H1 (cell line): Measurements from ENCODE around the gene TMEM140. TPM values are rescaled to one million over a fixed set of nuclear protein-coding genes. Genes with fewer than 3 reads are reported as not detected.

Source experiments
- ASH2L ChIP-seq: fragments of 200-600, 300-600 bp; sonication (generic); IDR thresholded peaks from one replicate; pipeline ENCODE4 v1.7.1; 2017; ENCODE audit warnings: low read length
- CBX5 ChIP-seq: fragments of 300-800, 300-1000 bp; sonication (generic); IDR thresholded peaks from 2 replicates; pipeline ENCODE4 v1.7.1; 2016; ENCODE audit warnings: antibody characterized with exemption, low read length, low read depth
- CHD1 ChIP-seq: IDR thresholded peaks from 2 replicates; pipeline ENCODE4 v1.6.1; 2012; ENCODE audit warnings: low read depth, low read length, improper control_type of control experiment
- SP1 ChIP-seq: IDR thresholded peaks from 2 replicates; pipeline ENCODE4 v1.6.1; 2011; ENCODE audit warnings: low read depth, low read length
- TAF7 ChIP-seq: optimal IDR thresholded peaks from 2 replicates; pipeline ENCODE3; 2011; ENCODE audit warnings: low read depth, mild to moderate bottlenecking, inconsistent platforms, low read length, moderate library complexity, borderline replicate concordance
- TBP ChIP-seq: IDR thresholded peaks from 2 replicates; pipeline ENCODE4 v1.6.1; 2011; ENCODE audit warnings: low read depth, low read length, improper control_type of control experiment
- polyA plus RNA-seq, 7 experiments: library from polyadenylated mRNA; depleted of rRNA in 3 of 7; stranded (reverse) in 5 of 7; unstranded in 2 of 7; fragments of >200 nt in 5 of 7; fragments of 200-250 nt in 2 of 7; gene quantifications; 1 replicate in 5 of 7; 2 replicates in 1 of 7; 4 replicates in 1 of 7; pipeline versions ENCODE4 v1.2.1 to v1.2.3, GENCODE V29; 2011 to 2013; ENCODE audit warnings: missing spikeins in 2 of 7, mixed read lengths in 2 of 7
- total RNA-seq: library from RNA; stranded (reverse); fragmentation: NEBNext Ultra II Directional; extraction: Animal tissue kit (Norgen Biotek cat#: 25700); gene quantifications from 2 replicates; pipeline ENCODE4 v1.2.1, GENCODE V29; 2021

The TMEM140 gene
- total and polyA plus RNA-seq, 2 of the 8 experiments (the other 6 are each of a cell fraction or from before 2014, with no cell fraction given), result not detected

- TF ChIP-seq CHD1, result no peak
- TF ChIP-seq TBP, result no peak
- TF ChIP-seq TAF7, result no peak
- no peak for TF ChIP-seq CBX5
- no peak for TF ChIP-seq SP1
- no peak for TF ChIP-seq ASH2L
Observed at GRCh38 chr7:135154734-135155133, 6.9 kb downstream of the TMEM140 start (continued).
